ENCODE measurements around the gene OR4K14. TPM values are rescaled to one million over a fixed set of nuclear protein-coding genes. Genes with fewer than 3 reads are reported as not detected.

Gene OR4K14
- total and polyA plus RNA-seq, 2 of the 4 experiments (the other 2 are of a cell fraction), result not detected

DNA sequence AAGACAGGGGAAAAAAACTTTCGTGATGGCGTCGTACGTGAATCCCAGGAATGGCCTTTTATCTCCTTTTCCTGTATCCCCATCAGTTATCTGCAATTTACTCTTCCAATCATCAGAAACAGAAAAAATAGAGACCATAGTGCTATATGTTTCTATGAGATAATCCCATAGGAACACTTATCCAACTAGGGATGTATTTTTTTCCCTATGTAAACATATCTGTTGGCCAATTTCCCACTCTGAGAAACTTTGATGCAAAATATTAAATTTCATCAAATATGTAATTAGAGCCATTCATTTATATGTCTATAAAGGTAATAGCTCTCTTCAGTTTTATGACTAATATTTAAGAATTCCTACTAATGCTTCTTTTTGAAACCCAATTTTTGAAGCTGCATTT, 16.8 kb upstream of the OR4K14 start, which contains the start of gene OR4K13:
Gene OR4K13 (minus strand): TSS at position 101 of the 400 bp plus-strand sequence. CDS start 1,280 bp downstream, outside the sequence.
- no peak within 1 kb of the TSS for H2BK15ac ChIP-seq (ENCODE audit: low read depth, low read length)
- H2BK5ac ChIP-seq (ENCODE audit: low read depth, low read length, poor library complexity, severe bottlenecking), result no peak within 1 kb of the TSS
- no peaks in the 10 kb centered on the region for H3K9me1 ChIP-seq (ENCODE audit: insufficient read depth, low read length)
- H3K4me3 ChIP-seq (ENCODE audit: insufficient read depth, low read depth, low read length), result no peak within 1 kb of the TSS
- H3K4me1 ChIP-seq (ENCODE audit: control insufficient read depth, insufficient read depth, low read length), result no peaks in the 10 kb centered on the region
- no peak within 1 kb of the TSS for H3K56ac ChIP-seq (ENCODE audit: extremely low read depth, insufficient read depth, low read length)
- H2AK9ac ChIP-seq (replicated peaks; ENCODE audit: low read depth, low read length, poor library complexity), result no peak within 1 kb of the TSS
- ATAC-seq (ENCODE audit: low read depth) (no peak), DNase-seq (no peak)
- no peak within 1 kb of the TSS for H4K5ac ChIP-seq (ENCODE audit: low read depth, low read length)
- H2AK5ac ChIP-seq (ENCODE audit: low read depth, low read length), result no peak within 1 kb of the TSS
- WGBS, 2 experiments (ENCODE audit: extremely low coverage in 2 of 2, insufficient read length in 1 of 2), result no CpG with 5 or more reads among the region's 4 CpGs
- no peak within 1 kb of the TSS for H3K4ac ChIP-seq (ENCODE audit: low read depth, low read length)
- no TSS peak for BruUV-seq (replicated peaks)
- no peaks in the 10 kb centered on the region for H3K27me3 ChIP-seq (ENCODE audit: control insufficient read depth, insufficient read depth, low read length)
- no peak within 1 kb of the TSS for H3K4me2 ChIP-seq (ENCODE audit: low read depth, low read length)
- ChIA-PET CTCF (no interaction called here), POLR2A (ENCODE audit: unreplicated experiment) (no interaction called here)
- peaks cover 11% of the 10 kb centered on the region for H3K9me3 ChIP-seq (ENCODE audit: control insufficient read depth, insufficient read depth, low read length)
- H4K91ac ChIP-seq (ENCODE audit: insufficient read depth, low read depth, low read length), result no peak within 1 kb of the TSS
- H3K79me1 ChIP-seq (ENCODE audit: low read depth in 1 of 2, low read length in 2 of 2), result no peaks in the 10 kb centered on the region
- dilution Hi-C loops (cut with HindIII; ENCODE audit: low sequenced_read_pairs, unreplicated experiment), result no loop called here
- H4K8ac ChIP-seq (ENCODE audit: low read depth in 2 of 2, low read length in 2 of 2), result no peak within 1 kb of the TSS
- no peak within 1 kb of the TSS for H3K18ac ChIP-seq (ENCODE audit: low read depth, low read length)
- TF ChIP-seq NFE2L2 (IDR thresholded peaks at IDR 0.05; ENCODE audit: low read depth, low read length) (no peak), MAFK (IDR thresholded peaks at IDR 0.05; ENCODE audit: low read depth, low read length) (no peak), SMC3 (IDR thresholded peaks at IDR 0.05; ENCODE audit: low read depth, low read length) (no peak), MXI1 (IDR thresholded peaks at IDR 0.05; ENCODE audit: borderline replicate concordance, low read depth, low read length) (no peak), CEBPB (IDR thresholded peaks at IDR 0.05; ENCODE audit: low read depth, low read length) (no peak), FOS (IDR thresholded peaks at IDR 0.05; ENCODE audit: low read depth, low read length) (no peak), RAD21 (IDR thresholded peaks at IDR 0.05; ENCODE audit: low read length) (no peak), CHD1 (IDR thresholded peaks at IDR 0.05; ENCODE audit: low read depth, low read length) (no peak), POLR2A (IDR thresholded peaks at IDR 0.05; ENCODE audit: low read depth, low read length) (no peak), RFX5 (IDR thresholded peaks at IDR 0.05; ENCODE audit: low read depth, low read length) (no peak), RCOR1 (IDR thresholded peaks at IDR 0.05; ENCODE audit: insufficient replicate concordance, low read length) (no peak)
- TF ChIP-seq, protein P1, sequence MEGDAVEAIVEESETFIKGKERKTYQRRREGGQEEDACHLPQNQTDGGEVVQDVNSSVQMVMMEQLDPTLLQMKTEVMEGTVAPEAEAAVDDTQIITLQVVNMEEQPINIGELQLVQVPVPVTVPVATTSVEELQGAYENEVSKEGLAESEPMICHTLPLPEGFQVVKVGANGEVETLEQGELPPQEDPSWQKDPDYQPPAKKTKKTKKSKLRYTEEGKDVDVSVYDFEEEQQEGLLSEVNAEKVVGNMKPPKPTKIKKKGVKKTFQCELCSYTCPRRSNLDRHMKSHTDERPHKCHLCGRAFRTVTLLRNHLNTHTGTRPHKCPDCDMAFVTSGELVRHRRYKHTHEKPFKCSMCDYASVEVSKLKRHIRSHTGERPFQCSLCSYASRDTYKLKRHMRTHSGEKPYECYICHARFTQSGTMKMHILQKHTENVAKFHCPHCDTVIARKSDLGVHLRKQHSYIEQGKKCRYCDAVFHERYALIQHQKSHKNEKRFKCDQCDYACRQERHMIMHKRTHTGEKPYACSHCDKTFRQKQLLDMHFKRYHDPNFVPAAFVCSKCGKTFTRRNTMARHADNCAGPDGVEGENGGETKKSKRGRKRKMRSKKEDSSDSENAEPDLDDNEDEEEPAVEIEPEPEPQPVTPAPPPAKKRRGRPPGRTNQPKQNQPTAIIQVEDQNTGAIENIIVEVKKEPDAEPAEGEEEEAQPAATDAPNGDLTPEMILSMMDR (conservative IDR thresholded peaks at IDR 0.05; ENCODE audit: low read depth, low read length), result no peak
- TF ChIP-seq, protein P2, sequence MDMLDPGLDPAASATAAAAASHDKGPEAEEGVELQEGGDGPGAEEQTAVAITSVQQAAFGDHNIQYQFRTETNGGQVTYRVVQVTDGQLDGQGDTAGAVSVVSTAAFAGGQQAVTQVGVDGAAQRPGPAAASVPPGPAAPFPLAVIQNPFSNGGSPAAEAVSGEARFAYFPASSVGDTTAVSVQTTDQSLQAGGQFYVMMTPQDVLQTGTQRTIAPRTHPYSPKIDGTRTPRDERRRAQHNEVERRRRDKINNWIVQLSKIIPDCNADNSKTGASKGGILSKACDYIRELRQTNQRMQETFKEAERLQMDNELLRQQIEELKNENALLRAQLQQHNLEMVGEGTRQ (IDR thresholded peaks at IDR 0.05; ENCODE audit: low read depth, low read length), result no peak
- TF ChIP-seq, protein P3, sequence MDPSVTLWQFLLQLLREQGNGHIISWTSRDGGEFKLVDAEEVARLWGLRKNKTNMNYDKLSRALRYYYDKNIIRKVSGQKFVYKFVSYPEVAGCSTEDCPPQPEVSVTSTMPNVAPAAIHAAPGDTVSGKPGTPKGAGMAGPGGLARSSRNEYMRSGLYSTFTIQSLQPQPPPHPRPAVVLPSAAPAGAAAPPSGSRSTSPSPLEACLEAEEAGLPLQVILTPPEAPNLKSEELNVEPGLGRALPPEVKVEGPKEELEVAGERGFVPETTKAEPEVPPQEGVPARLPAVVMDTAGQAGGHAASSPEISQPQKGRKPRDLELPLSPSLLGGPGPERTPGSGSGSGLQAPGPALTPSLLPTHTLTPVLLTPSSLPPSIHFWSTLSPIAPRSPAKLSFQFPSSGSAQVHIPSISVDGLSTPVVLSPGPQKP (IDR thresholded peaks at IDR 0.05; ENCODE audit: borderline replicate concordance, low read depth, low read length), result no peak
- no peak within 1 kb of the TSS for H3K14ac ChIP-seq (replicated peaks; ENCODE audit: low read depth, low read length)
- no peak within 1 kb of the TSS for H2BK20ac ChIP-seq (ENCODE audit: low read depth, low read length)
- H2AFZ ChIP-seq (replicated peaks; ENCODE audit: low read length, poor library complexity), result no peak within 1 kb of the TSS
- intact Hi-C loops (cut with micrococcal nuclease), result no loop called here
- H3K23ac ChIP-seq (ENCODE audit: low read depth, low read length), result no peak within 1 kb of the TSS
- no peak within 1 kb of the TSS for H2BK120ac ChIP-seq (ENCODE audit: low read depth, low read length)
- no peaks in the 10 kb centered on the region for H3K36me3 ChIP-seq (ENCODE audit: control insufficient read depth, insufficient read depth, low read length)
- H3K27ac ChIP-seq (ENCODE audit: insufficient read depth, low read length), result no peak within 1 kb of the TSS
- in situ Hi-C loops (cut with MboI; ENCODE audit: low sequenced_read_pairs), result no loop called here
- H3K9ac ChIP-seq (ENCODE audit: low read depth, low read length), result no peak within 1 kb of the TSS
- no peaks in the 10 kb centered on the region for H4K20me1 ChIP-seq (ENCODE audit: insufficient read depth, low read length)
